Uterus (tissue), 4 donors: ENCODE results near the gene SLC8A1. TPM values are rescaled to one million over a fixed set of nuclear protein-coding genes. Genes with fewer than 3 reads are reported as not detected.
A peak's percentile ranks its signal among the peaks of the same experiment; 100 is the strongest.

Experiments
- DNase-seq, 2 donors: peaks; one replicate each; pipeline ENCODE4 v3.0.0-alpha.2; 2019 to 2020
- H3K27ac ChIP-seq, 2 donors: fragments of 200-600 bp; sonication (generic); 1 replicate in 1 of 2; 2 replicates in 1 of 2; pipeline ENCODE4 v1.5.1; 2016 to 2018
- H3K27me3 ChIP-seq, 2 donors: fragments of 200-600 bp; sonication (generic); one replicate each; pipeline ENCODE4 v1.5.1; 2018 to 2019; ENCODE audit warnings: control low read depth in 1 of 2
- H3K36me3 ChIP-seq, 2 donors: fragments of 200-600 bp; sonication (generic); one replicate each; pipeline ENCODE4 v1.5.1; 2019; ENCODE audit warnings: control low read depth in 1 of 2
- H3K4me1 ChIP-seq, 2 donors: fragments of 200-600 bp; sonication (generic); one replicate each; pipeline ENCODE4 v1.5.1; 2018 to 2019; ENCODE audit warnings: control low read depth in 1 of 2
- H3K4me3 ChIP-seq, 2 donors: fragments of 200-600 bp; sonication (generic); 1 replicate in 1 of 2; 2 replicates in 1 of 2; pipeline ENCODE4 v1.5.1; 2018 to 2019; ENCODE audit warnings: mild to moderate bottlenecking in 1 of 2
- H3K9me3 ChIP-seq, 2 donors: fragments of 200-600 bp; sonication (generic); one replicate each; pipeline ENCODE4 v1.5.1; 2019; ENCODE audit warnings: control low read depth in 1 of 2
- CTCF ChIP-seq, 4 experiments: fragments of 200-600 bp in 2 of 4; fragments of 450-650 bp in 2 of 4; sonication (generic) in 2 of 4; IDR thresholded peaks; one replicate each; pipeline ENCODE4 v1.5.1; 2016 to 2019; ENCODE audit warnings: antibody characterized with exemption in 4 of 4, mild to moderate bottlenecking in 2 of 4, moderate library complexity in 1 of 4
- POLR2A ChIP-seq, 2 donors: fragments of 450-650 bp; IDR thresholded peaks; one replicate each; pipeline ENCODE4 v1.6.1; 2016; ENCODE audit warnings: antibody characterized with exemption in 2 of 2, mild to moderate bottlenecking in 1 of 2, moderate library complexity in 1 of 2
- intact Hi-C: fragments of 100-400 bp; cut with DNase I; formaldehyde crosslinking; loops from one replicate; pipeline ENCODE4 v1.15.1; 2023; ENCODE audit warnings: low total_unique reads
- total RNA-seq, 4 donors: library from RNA; depleted of rRNA in 3 of 4; stranded (reverse); fragments of >200 nt in 3 of 4; gene quantifications; one replicate each; pipeline versions ENCODE4 v1.1.0 to v1.2.4, GENCODE V29; 2014 to 2023
- donor health status: DM: yes; HTN: yes; CAD: no.

SLC8A1 gene
- total RNA-seq, 4 donors from 2014 or later, result 61.2 to 257 (median 140) TPM

DNA sequence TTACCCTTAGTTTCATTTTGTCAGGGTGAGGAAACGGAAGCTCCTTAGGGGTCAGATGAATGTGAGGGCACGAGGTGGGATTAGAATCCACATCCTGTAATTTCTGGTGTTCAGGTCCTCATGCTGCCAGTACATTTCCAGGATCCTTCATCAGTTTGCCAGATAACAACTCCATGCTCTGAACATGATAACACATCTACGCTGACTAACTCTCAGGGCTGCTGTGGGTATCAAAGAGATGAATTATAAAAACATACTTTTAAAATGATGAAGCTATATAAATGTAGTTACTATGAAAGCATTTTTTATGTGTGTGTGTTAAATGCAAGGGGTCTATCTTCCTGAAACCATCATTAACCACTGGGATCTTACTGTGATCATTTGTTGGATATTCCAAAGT lies 325.9 kb downstream of the SLC8A1 start:
- DNase-seq, result no peak
- no peaks in the 10 kb centered on the region for H3K27me3 ChIP-seq
- H3K4me3 ChIP-seq, result no peak overlapping the region
- intact Hi-C loops, result no loop called here
- peak overlapping the region in 1 of 2 donors; percentile 2 for H3K27ac ChIP-seq
- no peak for TF ChIP-seq CTCF (IDR thresholded peaks at IDR 0.05)
- TF ChIP-seq POLR2A (IDR thresholded peaks at IDR 0.05), result no peak
- no peaks in the 10 kb centered on the region for H3K9me3 ChIP-seq
- H3K36me3 ChIP-seq, result no peaks in the 10 kb centered on the region
- no peaks in the 10 kb centered on the region for H3K4me1 ChIP-seq

DNA sequence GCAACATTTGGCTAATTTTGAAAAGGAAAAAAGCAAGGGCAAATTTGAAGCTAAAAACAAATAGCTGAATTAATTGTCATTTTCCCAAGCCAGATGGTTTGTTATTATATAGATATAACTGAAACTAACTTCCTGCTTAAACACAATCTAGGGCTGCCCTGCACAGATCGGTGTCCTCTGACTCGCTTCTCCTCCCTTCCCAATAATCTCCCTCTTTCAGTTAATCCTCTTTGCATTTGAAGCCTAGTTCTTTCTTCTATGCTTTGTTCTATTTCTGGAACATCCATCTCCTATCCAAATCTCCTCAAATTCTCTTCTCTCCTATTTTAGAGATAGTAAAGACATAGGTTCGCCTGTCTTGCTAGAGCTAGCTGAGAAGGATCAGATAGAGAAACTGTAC lies 328.1 kb downstream of the SLC8A1 start:
- no peak overlapping the region for H3K4me3 ChIP-seq
- no peak for DNase-seq
- intact Hi-C loops, result no loop called here
- H3K36me3 ChIP-seq, result no peaks in the 10 kb centered on the region
- H3K9me3 ChIP-seq, result no peaks in the 10 kb centered on the region
- no peak for TF ChIP-seq CTCF (IDR thresholded peaks at IDR 0.05)
- TF ChIP-seq POLR2A (IDR thresholded peaks at IDR 0.05), result no peak
- H3K27ac ChIP-seq, result peak overlapping the region; percentile 18 to 52
- H3K27me3 ChIP-seq, result no peaks in the 10 kb centered on the region
- no peaks in the 10 kb centered on the region for H3K4me1 ChIP-seq

DNA sequence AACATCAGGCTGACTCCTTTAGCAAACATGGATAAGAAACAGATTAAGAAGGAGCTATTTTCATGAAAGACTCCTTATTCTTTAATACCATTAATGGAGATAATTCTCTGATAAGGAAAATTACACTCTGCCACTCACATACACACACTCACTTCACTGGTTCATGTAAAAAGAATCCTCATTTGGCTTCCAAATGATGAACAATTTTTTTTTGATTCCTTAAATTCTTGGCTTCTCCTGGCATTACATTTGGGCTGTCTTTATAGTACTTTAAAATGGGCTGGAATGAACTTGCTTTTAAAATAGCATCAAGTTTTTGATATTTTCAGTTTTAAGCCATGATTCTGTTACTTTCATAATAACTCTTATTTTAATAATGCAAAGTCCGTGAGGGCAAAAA lies 328.6 kb downstream of the SLC8A1 start:
- TF ChIP-seq POLR2A (IDR thresholded peaks at IDR 0.05) (no peak), CTCF (IDR thresholded peaks at IDR 0.05) (no peak)
- no peaks in the 10 kb centered on the region for H3K4me1 ChIP-seq
- no peak overlapping the region for H3K4me3 ChIP-seq
- no peaks in the 10 kb centered on the region for H3K27me3 ChIP-seq
- no peak for DNase-seq
- H3K36me3 ChIP-seq, result no peaks in the 10 kb centered on the region
- intact Hi-C loops, result no loop called here
- no peaks in the 10 kb centered on the region for H3K9me3 ChIP-seq
- H3K27ac ChIP-seq, result peak overlapping the region; percentile 18 to 52

- Histone ChIP-seq H3K27ac (no peak overlapping the region), H3K4me1 (no peaks in the 10 kb centered on the region), H3K36me3 (no peaks in the 10 kb centered on the region), H3K9me3 (no peaks in the 10 kb centered on the region), H3K27me3 (no peaks in the 10 kb centered on the region), H3K4me3 (no peak overlapping the region)
- intact Hi-C loops, result no loop called here
- DNase-seq, result no peak
- TF ChIP-seq CTCF (IDR thresholded peaks at IDR 0.05) (no peak), POLR2A (IDR thresholded peaks at IDR 0.05) (no peak)
These were observed 330.9 kb downstream of the SLC8A1 start for GRCh38 chr2:40120957-40121356.

- H3K27ac ChIP-seq, result no peak overlapping the region
- TF ChIP-seq POLR2A (IDR thresholded peaks at IDR 0.05), result no peak
- no peak for TF ChIP-seq CTCF (IDR thresholded peaks at IDR 0.05)
- no peak for DNase-seq
- H3K4me3 ChIP-seq, result no peak overlapping the region
- H3K36me3 ChIP-seq, result no peaks in the 10 kb centered on the region
- intact Hi-C loops, result no loop called here
- no peaks in the 10 kb centered on the region for H3K27me3 ChIP-seq
- H3K9me3 ChIP-seq, result no peaks in the 10 kb centered on the region
- H3K4me1 ChIP-seq, result no peaks in the 10 kb centered on the region
These were observed 331.9 kb downstream of the SLC8A1 start for GRCh38 chr2:40120026-40120425.
